Dendritic cell treated with granulocyte-macrophage colony-stimulating factor and Interleukin-4, amounts not matched to agents 40 ng/mL and 50 ng/mL, for 4 days (primary cell): ENCODE results near the gene PGGT1B.

Experiments used
- H3K27ac Mint-ChIP-seq: one replicate; pipeline ENCODE4 v1.8.0; 2022; ENCODE audit warnings: mild to moderate bottlenecking, mixed read lengths
- H3K27me3 Mint-ChIP-seq: one replicate; pipeline ENCODE4 v1.8.0; 2022; ENCODE audit warnings: mild to moderate bottlenecking, mixed read lengths
- H3K36me3 Mint-ChIP-seq: one replicate; pipeline ENCODE4 v1.8.0; 2022; ENCODE audit warnings: low read depth, mixed read lengths
- H3K4me1 Mint-ChIP-seq: one replicate; pipeline ENCODE4 v1.8.0; 2022; ENCODE audit warnings: low read depth, mixed read lengths
- H3K4me3 Mint-ChIP-seq: one replicate; pipeline ENCODE4 v1.8.0; 2022; ENCODE audit warnings: mild to moderate bottlenecking, moderate library complexity, mixed read lengths
- H3K9me3 Mint-ChIP-seq: one replicate; pipeline ENCODE4 v1.8.0; 2022; ENCODE audit warnings: mixed read lengths
- intact Hi-C: fragments of 100-400 bp; cut with micrococcal nuclease; formaldehyde crosslinking; loops from one replicate; pipeline ENCODE4 v1.15.0; 2022

PGGT1B gene

DNA sequence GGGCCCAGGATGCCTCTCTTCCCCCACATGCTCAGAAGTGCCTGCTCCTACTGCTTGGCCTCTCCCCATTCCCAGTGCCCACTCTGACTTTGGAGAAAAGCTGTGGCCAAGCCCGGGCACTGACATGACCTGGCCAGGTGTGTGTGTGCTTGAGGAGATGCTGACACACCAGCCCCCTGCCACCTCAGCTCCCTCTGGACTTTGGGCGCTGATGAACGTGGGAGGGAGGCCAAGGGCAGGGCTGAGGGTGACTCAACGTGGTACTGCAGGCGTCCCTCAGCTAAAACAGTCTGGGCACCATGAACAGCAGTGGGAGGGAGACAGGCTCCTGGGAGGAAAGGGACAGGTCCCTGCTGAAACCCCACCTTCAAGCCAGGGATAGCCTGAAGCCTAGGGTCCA is 96.9 kb downstream of the PGGT1B start:
- H3K4me1 Mint-ChIP-seq = peaks cover 39% of the 10 kb centered on the region
- H3K9me3 Mint-ChIP-seq = peaks cover 27% of the 10 kb centered on the region

GRCh38 chr5:115160975-115161475 is 101.7 kb downstream of the PGGT1B start:
- intact Hi-C loops = no loop called here
- Mint-ChIP-seq H3K27ac (no peak overlapping the region), H3K9me3 (peaks cover 14% of the 10 kb centered on the region), H3K4me1 (peaks cover 10% of the 10 kb centered on the region), H3K4me3 (no peak overlapping the region), H3K36me3 (peaks cover 55% of the 10 kb centered on the region), H3K27me3 (peaks cover 35% of the 10 kb centered on the region)

More for the DNA sequence above, 96.9 kb downstream of the PGGT1B start:
- Mint-ChIP-seq H3K27ac (no peak overlapping the region), H3K36me3 (peaks cover 75% of the 10 kb centered on the region), H3K27me3 (peaks cover 41% of the 10 kb centered on the region), H3K4me3 (no peak overlapping the region)
- intact Hi-C loops = loop anchor here (5.0 kb wide), 1 partner anchor 68 kb away; no protein-coding TSS in a partner anchor
